SU-DHL-6 (cell line): ENCODE measurements around the gene SERPINH1.
"Not testable (repeated sequence)": the region's sequence is repeated elsewhere in the genome, so short reads cannot be mapped to it uniquely, and the experiment has no call there.

Source experiments
- CTCF ChIP-seq: fragments of 200-600 bp; sonication (generic); IDR thresholded peaks from one replicate; pipeline ENCODE4 v1.5.1; 2017; ENCODE audit warnings: antibody characterized with exemption, mild to moderate bottlenecking, low read length, moderate library complexity; ENCODE audit not compliant: insufficient read depth, poor library complexity, severe bottlenecking
- EZH2phosphoT487 ChIP-seq: fragments of 200-600 bp; sonication (generic), shearing (Covaris generic); conservative IDR thresholded peaks from 2 replicates; pipeline ENCODE4 v1.6.1; 2018; ENCODE audit warnings: mild to moderate bottlenecking, antibody characterized with exemption, low read length, moderate library complexity, mixed read lengths

- TF ChIP-seq EZH2phosphoT487, CTCF: not testable (repeated sequence)
Measured at GRCh38 chr11:75584659-75585292, 22.7 kb downstream of the SERPINH1 start.
